Adrenal gland (tissue), 5 donors: Measurements from ENCODE around the gene DCDC2.

Experiments
- POLR2A ChIP-seq, 2 donors: fragments of 450-650 bp; IDR thresholded peaks; one replicate each; pipeline ENCODE4 v1.6.1; 2017; ENCODE audit warnings: antibody characterized with exemption in 2 of 2, mild to moderate bottlenecking in 2 of 2, moderate library complexity in 1 of 2
- TF ChIP-seq, protein P1 (sequence below), 6 experiments: fragments of 450-650 bp in 4 of 6; fragments of 200-600 bp in 2 of 6; sonication (generic) in 1 of 6; IDR thresholded peaks; 1 replicate in 5 of 6; 2 replicates in 1 of 6; pipeline versions ENCODE4 v1.5.1 to v1.8.0; 2016 to 2021; ENCODE audit warnings: antibody characterized with exemption in 6 of 6, mild to moderate bottlenecking in 2 of 6, moderate library complexity in 1 of 6
- donor health status: DM: no; HTN: no; CAD: no.

DNA sequence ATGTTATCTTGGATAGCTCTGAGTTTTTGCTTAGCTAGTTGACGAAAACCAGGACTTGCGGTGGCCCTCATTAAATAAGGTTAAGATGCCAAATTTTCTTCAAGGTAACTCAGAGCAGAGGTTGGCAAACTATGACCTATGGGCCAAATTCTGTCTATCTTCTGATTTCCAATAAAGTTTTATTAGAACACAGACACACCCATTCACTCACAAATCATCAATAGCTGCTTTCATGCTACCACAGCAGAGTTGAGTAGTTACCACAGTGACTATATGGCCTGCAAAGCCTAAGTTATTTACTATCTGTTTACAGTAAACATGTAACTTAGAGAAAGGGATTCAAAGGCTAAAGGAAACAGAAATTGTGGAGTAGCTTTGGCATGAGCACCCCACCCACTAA, 23.6 kb downstream of the DCDC2 start:
- TF ChIP-seq, protein P1, sequence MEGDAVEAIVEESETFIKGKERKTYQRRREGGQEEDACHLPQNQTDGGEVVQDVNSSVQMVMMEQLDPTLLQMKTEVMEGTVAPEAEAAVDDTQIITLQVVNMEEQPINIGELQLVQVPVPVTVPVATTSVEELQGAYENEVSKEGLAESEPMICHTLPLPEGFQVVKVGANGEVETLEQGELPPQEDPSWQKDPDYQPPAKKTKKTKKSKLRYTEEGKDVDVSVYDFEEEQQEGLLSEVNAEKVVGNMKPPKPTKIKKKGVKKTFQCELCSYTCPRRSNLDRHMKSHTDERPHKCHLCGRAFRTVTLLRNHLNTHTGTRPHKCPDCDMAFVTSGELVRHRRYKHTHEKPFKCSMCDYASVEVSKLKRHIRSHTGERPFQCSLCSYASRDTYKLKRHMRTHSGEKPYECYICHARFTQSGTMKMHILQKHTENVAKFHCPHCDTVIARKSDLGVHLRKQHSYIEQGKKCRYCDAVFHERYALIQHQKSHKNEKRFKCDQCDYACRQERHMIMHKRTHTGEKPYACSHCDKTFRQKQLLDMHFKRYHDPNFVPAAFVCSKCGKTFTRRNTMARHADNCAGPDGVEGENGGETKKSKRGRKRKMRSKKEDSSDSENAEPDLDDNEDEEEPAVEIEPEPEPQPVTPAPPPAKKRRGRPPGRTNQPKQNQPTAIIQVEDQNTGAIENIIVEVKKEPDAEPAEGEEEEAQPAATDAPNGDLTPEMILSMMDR (IDR thresholded peaks at IDR 0.05): no peak
- TF ChIP-seq POLR2A (IDR thresholded peaks at IDR 0.05): no peak
